Stomach (tissue), 9 donors: ENCODE results near the gene RPP25. TPM values are rescaled to one million over a fixed set of nuclear protein-coding genes. Genes with fewer than 3 reads are reported as not detected.

Source experiments
- DNase-seq, 2 donors: peaks; one replicate each; pipeline versions ENCODE4 v3.0.0 to v3.0.0-alpha.2; 2013 to 2019
- H3K27ac ChIP-seq, 5 donors: fragments of 200-600 bp in 4 of 5; sonication (generic) in 4 of 5; one replicate each; pipeline ENCODE4 v1.5.1; 2013 to 2019; ENCODE audit warnings: mild to moderate bottlenecking in 1 of 5, moderate library complexity in 1 of 5
- H3K27me3 ChIP-seq, 3 donors: fragments of 200-600 bp; sonication (generic); one replicate each; pipeline ENCODE4 v1.5.1; 2017 to 2019; ENCODE audit warnings: mixed run types in 1 of 3
- H3K36me3 ChIP-seq, 4 donors: fragments of 200-600 bp; sonication (generic); 1 replicate in 3 of 4; 2 replicates in 1 of 4; pipeline ENCODE4 v1.5.1; 2016 to 2019
- H3K4me1 ChIP-seq, 4 donors: fragments of 200-600 bp; sonication (generic); one replicate each; pipeline ENCODE4 v1.5.1; 2016 to 2019
- H3K4me3 ChIP-seq, 4 donors: fragments of 200-600 bp; sonication (generic) in 3 of 4; one replicate each; pipeline ENCODE4 v1.5.1; 2016 to 2019; ENCODE audit warnings: mild to moderate bottlenecking in 1 of 4
- H3K9me3 ChIP-seq, 4 donors: fragments of 200-600 bp; sonication (generic); one replicate each; pipeline ENCODE4 v1.5.1; 2016 to 2019
- CTCF ChIP-seq, 7 experiments: fragments of 450-650 bp in 4 of 7; fragments of 200-600 bp in 3 of 7; sonication (generic) in 3 of 7; IDR thresholded peaks; one replicate each; pipeline ENCODE4 v1.5.1; 2016 to 2019; ENCODE audit warnings: antibody characterized with exemption in 7 of 7, control low read depth in 2 of 7, mild to moderate bottlenecking in 1 of 7
- EP300 ChIP-seq: sonication (generic); formaldehyde crosslinking; IDR thresholded peaks from one replicate; pipeline ENCODE4 v1.6.1; 2017; ENCODE audit warnings: antibody characterized with exemption
- POLR2A ChIP-seq, 4 donors: fragments of 450-650 bp; IDR thresholded peaks; one replicate each; pipeline ENCODE4 v1.6.1; 2016; ENCODE audit warnings: antibody characterized with exemption in 4 of 4, control low read depth in 2 of 4, mild to moderate bottlenecking in 1 of 4, moderate library complexity in 1 of 4
- POLR2AphosphoS5 ChIP-seq, 3 donors: sonication (generic); formaldehyde crosslinking; IDR thresholded peaks; one replicate each; pipeline ENCODE4 v1.6.1; 2016; ENCODE audit warnings: antibody characterized with exemption in 3 of 3
- WGBS, 5 donors: extraction: QIAGEN DNeasy Blood & Tissue Kit in 3 of 5; methylation state at CpG; one replicate each; pipeline versions ENCODE4 v1.1.5 to v1.1.7; 2013 to 2018; 5-methylcytosine and 5-hydroxymethylcytosine counted together
- intact Hi-C: fragments of 100-400 bp; cut with DNase I; formaldehyde crosslinking; loops from one replicate; pipeline ENCODE4 v1.15.1; 2023; ENCODE audit warnings: low total_unique reads
- polyA plus RNA-seq, 3 donors: library from polyadenylated mRNA; stranded (reverse); fragments of 200-250 nt; gene quantifications; one replicate each; pipeline ENCODE4 v1.2.3, GENCODE V29; 2013
- total RNA-seq, 5 donors: library from RNA; depleted of rRNA; stranded (reverse); fragments of >200 nt; gene quantifications; one replicate each; pipeline versions ENCODE4 v1.1.0 to v1.2.3, GENCODE V29; 2014 to 2016
- donor health status: healthy with polysubstance abuse.
- donor health status: Bipolar disorder and iron deficiency.
- donor health status: healthy.

RPP25 gene
- total and polyA plus RNA-seq, 8 donors, result 2.8 to 59.4 (median 9.0) TPM

DNA sequence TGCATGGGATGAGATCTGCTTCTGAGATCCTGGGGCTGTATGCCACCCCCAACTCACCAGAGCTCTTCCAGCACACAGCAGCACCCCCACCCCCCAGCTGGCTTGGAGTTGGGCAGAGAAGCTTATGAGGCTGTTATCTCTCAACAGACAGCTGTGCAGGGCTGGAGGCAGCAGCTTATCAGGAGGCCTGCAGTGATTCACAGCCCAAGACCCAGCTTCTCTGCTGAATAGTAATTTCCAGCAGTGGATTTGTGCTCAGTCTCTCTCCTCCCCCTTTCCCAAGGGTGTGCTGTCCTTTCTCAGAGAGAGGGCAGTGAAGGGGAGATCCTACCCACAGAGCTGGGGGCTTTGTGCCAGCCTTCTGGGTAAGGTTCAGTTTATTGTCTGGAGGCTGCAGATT, 2.1 kb downstream of the RPP25 start:
- peak in 1 of 2 donors; percentile 63 for DNase-seq
- no peaks in the 10 kb centered on the region for H3K36me3 ChIP-seq
- intact Hi-C loops, result loop anchor here (5.0 kb wide), 1 partner anchor 182 kb away; no protein-coding TSS in a partner anchor
- peaks cover 0 to 39% (median 0%) of the 10 kb centered on the region in 3 donors for H3K27me3 ChIP-seq
- peak overlapping the region in 1 of 5 donors; percentile 86 for H3K27ac ChIP-seq
- H3K4me3 ChIP-seq, result peak overlapping the region in 3 of 4 donors; percentile 54 to 79 (median 56)
- no peak for TF ChIP-seq CTCF (IDR thresholded peaks at IDR 0.05)
- TF ChIP-seq EP300, result no peak
- no peak for TF ChIP-seq POLR2A (IDR thresholded peaks at IDR 0.05)
- peaks cover 46 to 68% (median 59%) of the 10 kb centered on the region in 4 donors for H3K4me1 ChIP-seq
- H3K9me3 ChIP-seq, result no peaks in the 10 kb centered on the region

- Histone ChIP-seq H3K36me3 (no peaks in the 10 kb centered on the region), H3K4me3 (no peak overlapping the region), H3K9me3 (no peaks in the 10 kb centered on the region), H3K27ac (no peak overlapping the region), H3K27me3 (peaks cover 0 to 13% (median 0%) of the 10 kb centered on the region in 3 donors), H3K4me1 (peaks cover 17 to 33% (median 24%) of the 10 kb centered on the region in 4 donors)
- no peak for TF ChIP-seq EP300
- TF ChIP-seq POLR2AphosphoS5 (IDR thresholded peaks at IDR 0.05), result no peak
- no peak for TF ChIP-seq CTCF (IDR thresholded peaks at IDR 0.05)
- TF ChIP-seq POLR2A (IDR thresholded peaks at IDR 0.05), result no peak
- no peak for DNase-seq
- WGBS, 5 donors, result 47 to 66% (median 63%) methylated on average over 3 of the region's 3 CpGs
- intact Hi-C loops, result loop anchor here (5.0 kb wide), 1 partner anchor 179 kb away; no protein-coding TSS in a partner anchor
Observed at GRCh38 chr15:74951006-74951405, 5.6 kb downstream of the RPP25 start.

DNA sequence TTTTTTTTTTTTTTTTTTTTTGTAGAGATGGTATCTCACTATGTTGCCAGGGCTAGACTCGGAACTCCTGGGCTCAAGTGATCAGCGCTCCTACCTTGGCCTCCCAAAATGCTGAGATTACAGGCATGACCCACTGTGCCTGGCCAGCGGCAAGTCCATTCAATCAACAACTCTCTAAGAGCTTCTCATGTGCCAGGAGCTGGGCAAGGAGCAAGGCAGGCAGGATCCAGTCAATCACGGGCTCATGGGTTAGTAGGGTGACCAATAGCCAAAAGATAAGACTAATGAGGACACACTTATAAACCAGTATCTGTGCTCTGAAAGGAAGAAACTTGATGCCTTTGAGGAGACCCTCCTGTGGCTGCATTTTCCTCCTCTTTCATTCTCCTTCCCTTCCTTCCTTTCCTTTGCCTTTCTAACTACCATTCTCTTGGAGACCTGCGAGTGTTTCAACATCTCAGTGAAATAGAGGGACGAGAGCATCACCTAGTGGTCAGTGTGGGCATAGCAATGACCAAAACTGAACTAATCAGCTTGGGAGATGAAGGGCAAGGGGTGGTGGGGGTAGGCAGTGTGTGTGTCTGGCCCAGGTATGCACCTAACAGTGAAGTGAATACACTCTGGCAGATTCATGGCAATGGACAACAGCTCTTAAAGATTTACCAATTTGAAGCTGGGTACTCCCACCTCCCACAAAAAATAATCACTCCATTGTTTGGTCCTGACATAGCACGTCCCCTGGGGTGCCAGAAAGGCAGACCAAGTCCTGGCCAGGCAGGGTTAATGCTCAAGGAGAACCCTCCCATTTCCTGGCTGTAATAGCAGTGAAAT, 6.3 kb downstream of the RPP25 start:
- TF ChIP-seq EP300 (no peak), POLR2A (IDR thresholded peaks at IDR 0.05) (no peak), POLR2AphosphoS5 (IDR thresholded peaks at IDR 0.05) (peak in 2 of 3 donors; percentile 9 to 81), CTCF (IDR thresholded peaks at IDR 0.05) (peak in 6 of 7 experiments; percentile 64 to 100 (median 96))
- Histone ChIP-seq H3K27me3 (peaks cover 0 to 9% (median 0%) of the 10 kb centered on the region in 3 donors), H3K4me1 (peaks cover 10 to 25% (median 17%) of the 10 kb centered on the region in 4 donors), H3K9me3 (no peaks in the 10 kb centered on the region), H3K4me3 (no peak overlapping the region), H3K27ac (no peak overlapping the region), H3K36me3 (no peaks in the 10 kb centered on the region)
- intact Hi-C loops, result loop anchor here (5.0 kb wide), 1 partner anchor 178 kb away; no protein-coding TSS in a partner anchor
- 30 to 45% (median 37%) methylated on average over 7 of the region's 7 CpGs for WGBS, 5 donors
- DNase-seq, result peak; percentile 85 to 91

GRCh38 chr15:74937590-74938371, 18.8 kb downstream of the RPP25 start, which contains the start of gene COX5A:
Gene COX5A (minus strand): TSS chr15:74938073. CDS start chr15:74938014, 59 bp downstream.
- Histone ChIP-seq H3K27me3 (no peaks in the 10 kb centered on the region), H3K27ac (peak within 1 kb of the TSS; percentile 93 to 99 (median 97)), H3K36me3 (no peaks in the 10 kb centered on the region), H3K4me1 (peaks cover 26 to 49% (median 41%) of the 10 kb centered on the region in 4 donors), H3K4me3 (peak within 1 kb of the TSS; percentile 86 to 90 (median 87)), H3K9me3 (no peaks in the 10 kb centered on the region)
- DNase-seq, result peak; percentile 95 to 99
- WGBS, 5 donors, result 0 to 1% (median 0%) methylated on average over 27 to 85 of the region's 85 CpGs
- intact Hi-C loops, result no loop called here
- peak; percentile 90 to 95 (median 93) for TF ChIP-seq POLR2AphosphoS5 (IDR thresholded peaks at IDR 0.05)
- TF ChIP-seq EP300, result no peak
- peak in 1 of 7 experiments; percentile 5 for TF ChIP-seq CTCF (IDR thresholded peaks at IDR 0.05)
- peak in 1 of 4 donors; percentile 76 for TF ChIP-seq POLR2A (IDR thresholded peaks at IDR 0.05)
